ENCODE measurements around the gene FLII. TPM values are rescaled to one million over a fixed set of nuclear protein-coding genes. Genes with fewer than 3 reads are reported as not detected.
A peak's percentile ranks its signal among the peaks of the same experiment; 100 is the strongest.

FLII gene
- total RNA-seq, 1 donor from 2014 or later, result 248 TPM

GRCh38 chr17:18250259-18250658, 8.3 kb downstream of the FLII start:
- no peak for TF ChIP-seq CTCF (conservative IDR thresholded peaks at IDR 0.05)
- H3K27me3 Mint-ChIP-seq, result no peaks in the 10 kb centered on the region
- DNase-seq (ENCODE audit: extremely low spot score, unreplicated experiment), result no peak
- peak overlapping the region; percentile 62 for H3K27ac Mint-ChIP-seq
- H3K4me1 Mint-ChIP-seq (ENCODE audit: unreplicated experiment), result peaks cover 15% of the 10 kb centered on the region
- no peaks in the 10 kb centered on the region for H3K9me3 Mint-ChIP-seq
- peaks cover 12% of the 10 kb centered on the region for H3K36me3 Mint-ChIP-seq
- H3K4me3 Mint-ChIP-seq, result no peak overlapping the region

GRCh38 chr17:18248811-18249210, 9.7 kb downstream of the FLII start:
- TF ChIP-seq CTCF (conservative IDR thresholded peaks at IDR 0.05), result no peak
- Mint-ChIP-seq H3K36me3 (peaks cover 12% of the 10 kb centered on the region), H3K27me3 (no peaks in the 10 kb centered on the region), H3K4me1 (ENCODE audit: unreplicated experiment) (peaks cover 15% of the 10 kb centered on the region), H3K9me3 (no peaks in the 10 kb centered on the region), H3K27ac (peak overlapping the region; percentile 89), H3K4me3 (no peak overlapping the region)
- no peak for DNase-seq (ENCODE audit: extremely low spot score, unreplicated experiment)

GRCh38 chr17:18248300-18248731, 10.2 kb downstream of the FLII start:
- peaks cover 15% of the 10 kb centered on the region for H3K4me1 Mint-ChIP-seq (ENCODE audit: unreplicated experiment)
- peak overlapping the region; percentile 64 for H3K4me3 Mint-ChIP-seq
- no peaks in the 10 kb centered on the region for H3K9me3 Mint-ChIP-seq
- no peak for DNase-seq (ENCODE audit: extremely low spot score, unreplicated experiment)
- H3K36me3 Mint-ChIP-seq, result peaks cover 12% of the 10 kb centered on the region
- peak; percentile 82 for TF ChIP-seq CTCF (conservative IDR thresholded peaks at IDR 0.05)
- H3K27ac Mint-ChIP-seq, result peak overlapping the region; percentile 89
- H3K27me3 Mint-ChIP-seq, result no peaks in the 10 kb centered on the region

GRCh38 chr17:18247613-18248001, 10.9 kb downstream of the FLII start:
- H3K4me3 Mint-ChIP-seq, result no peak overlapping the region
- H3K27me3 Mint-ChIP-seq, result no peaks in the 10 kb centered on the region
- H3K36me3 Mint-ChIP-seq, result peaks cover 12% of the 10 kb centered on the region

GRCh38 chr17:18246880-18247612, 11.5 kb downstream of the FLII start:
- Mint-ChIP-seq H3K9me3 (no peaks in the 10 kb centered on the region), H3K4me3 (peak overlapping the region; percentile 85), H3K27me3 (no peaks in the 10 kb centered on the region), H3K36me3 (peaks cover 12% of the 10 kb centered on the region), H3K4me1 (ENCODE audit: unreplicated experiment) (peaks cover 15% of the 10 kb centered on the region), H3K27ac (peak overlapping the region; percentile 95)
- no peak for DNase-seq (ENCODE audit: extremely low spot score, unreplicated experiment)
- no peak for TF ChIP-seq CTCF (conservative IDR thresholded peaks at IDR 0.05)

More at GRCh38 chr17:18247613-18248001, 10.9 kb downstream of the FLII start:
- DNase-seq (ENCODE audit: extremely low spot score, unreplicated experiment), result no peak
- no peak for TF ChIP-seq CTCF (conservative IDR thresholded peaks at IDR 0.05)
- peak overlapping the region; percentile 95 for H3K27ac Mint-ChIP-seq
- H3K9me3 Mint-ChIP-seq, result no peaks in the 10 kb centered on the region
- H3K4me1 Mint-ChIP-seq (ENCODE audit: unreplicated experiment), result peaks cover 15% of the 10 kb centered on the region

All from type B pancreatic cell (in vitro differentiated cells).